A549 treated with DMSO at 1 μM for 4 hours (cell line): ENCODE data around the gene NQO1. TPM values are rescaled to one million over a fixed set of nuclear protein-coding genes. Genes with fewer than 3 reads are reported as not detected.

Source experiments
- total RNA-seq: library from RNA; stranded (reverse); fragments of 200-300 nt; extraction: Qiagen RNA extraction; gene quantifications from 5 replicates; pipeline ENCODE4 v1.2.3, GENCODE V29; 2022; ENCODE audit warnings: low read depth

Gene NQO1
- total RNA-seq: 2,540 to 2,785 TPM (median 2,714 TPM) in 5 replicates

GRCh38 chr16:69726313-69727060, at the start of gene NQO1:
NQO1 (minus strand) TSS chr16:69726560; CDS start chr16:69726439, 121 bp downstream.

DNA sequence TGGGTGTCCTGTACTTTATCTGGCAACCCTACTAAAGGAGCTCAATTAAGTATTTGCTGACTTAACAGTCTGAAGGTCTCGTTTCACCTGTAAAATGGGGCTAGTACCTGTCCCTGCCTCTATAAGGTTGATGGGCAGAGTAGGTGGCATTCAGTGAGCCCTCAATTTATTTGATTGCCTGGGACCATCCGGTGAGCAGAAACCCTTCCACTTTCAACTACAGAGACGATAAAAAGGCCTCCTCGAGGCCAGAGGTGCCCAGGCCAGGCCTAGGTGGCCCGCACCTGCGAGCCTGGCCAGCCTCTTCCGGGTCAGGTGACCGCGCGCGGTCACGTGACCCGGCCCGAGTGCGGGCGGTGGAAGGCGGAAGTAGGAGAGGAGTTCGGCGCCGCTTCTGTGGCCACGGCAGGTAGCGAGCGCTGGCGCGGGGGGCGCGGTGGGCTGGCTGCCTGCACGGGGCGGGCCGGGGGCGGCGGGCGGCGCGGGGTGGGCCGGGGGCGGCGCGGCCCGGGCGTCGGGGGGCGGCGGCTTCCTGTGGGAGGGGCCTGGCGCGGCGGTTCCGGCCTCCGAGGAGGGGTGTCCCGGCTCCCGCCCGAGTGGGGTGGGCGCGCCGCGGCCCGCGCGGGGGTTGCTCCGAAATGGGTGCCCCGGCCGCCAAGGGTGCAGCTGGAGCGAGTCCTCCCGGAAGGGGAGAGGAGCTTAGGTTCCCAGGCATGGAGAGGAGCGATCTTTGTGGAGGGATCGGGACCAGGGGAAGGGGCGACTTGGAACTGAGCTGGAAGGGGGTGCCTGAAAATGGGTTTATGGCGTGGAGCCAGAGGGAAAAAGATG, 35.8 kb upstream of the NQO1 start, which contains the start of gene WWP2:
WWP2 (plus strand) TSS at position 350 of the 831 bp plus-strand sequence. CDS start 24,679 bp downstream, outside the sequence.

GRCh38 chr16:69754469-69755310, 28.3 kb upstream of the NQO1 start, which contains the start of gene NOB1:
NOB1 (minus strand) TSS chr16:69754926; CDS start chr16:69754910, 16 bp downstream.

Other genes starting within 250 kb of the NQO1 start
- 6.6 to 12.7 TPM (median 10.7 TPM) in 5 replicates for gene NFAT5, start 160.6 kb downstream of the NQO1 start, total RNA-seq
- gene NOB1, start 28.4 kb upstream of the NQO1 start, total RNA-seq: 108 to 135 TPM (median 122 TPM) in 5 replicates
- gene WWP2, start 35.8 kb upstream of the NQO1 start, total RNA-seq: 21.8 to 23.5 TPM (median 22.8 TPM) in 5 replicates
- 0.07 to 0.20 TPM (median 0.14 TPM) in 4 of 5 replicates, not detected in the other for gene CLEC18A, start 224.8 kb upstream of the NQO1 start, total RNA-seq